HepG2 (cell line): Measurements from ENCODE around the gene PTX4. TPM values are rescaled to one million over a fixed set of nuclear protein-coding genes. Genes with fewer than 3 reads are reported as not detected.

Experiments used
- ATAC-seq: fragments of 200-7000 bp; cut with Tn5 transposase; 3 replicates; pipeline ENCODE4 v1.9.1; 2020; ENCODE audit warnings: mild to moderate bottlenecking, moderate library complexity
- BruUV-seq: library from RNA; stranded (reverse); fragments of 400-500 nt; replicated peaks from 2 replicates; lab custom pipeline; 2021; lab: Mats Ljungman, UMichigan
- CTCF ChIA-PET: fragments of 300-600 bp; formaldehyde crosslinking; extraction: SDS; loops from one replicate; lab custom pipeline; 2021; ENCODE audit warnings: low total read pairs, inconsistent platforms, low intra/inter-chr PET ratio; lab: Yijun Ruan, JAX
- POLR2A ChIA-PET: fragments of 350-600 bp; sonication (Branson Sonifier 250); formaldehyde crosslinking; loops from one replicate; lab custom pipeline; 2020; ENCODE audit warnings: antibody characterized with exemption, inconsistent platforms; lab: Yijun Ruan, JAX
- DNase-seq: peaks from one replicate; pipeline ENCODE4 v3.0.0-alpha.2; 2015; ENCODE audit warnings: low spot score
- FAIRE-seq: peaks from 3 replicates; lab custom pipeline; 2011; peaks lifted over from hg19 to GRCh38; lab: Jason Lieb, UNC
- H2AFZ ChIP-seq: one replicate; pipeline ENCODE4 v1.6.1; 2011; ENCODE audit warnings: low read length, inconsistent platforms
- H3K27ac ChIP-seq: fragments of 300-600 bp; 3 replicates; pipeline ENCODE4 v1.8.0; 2011; ENCODE audit warnings: mixed run types, mild to moderate bottlenecking, mixed read lengths, low read length, inconsistent platforms; ENCODE audit not compliant: insufficient read depth; ENCODE audit errors: extremely low read length
- H3K27me3 ChIP-seq, 2 experiments: fragments of 200-600 bp in 1 of 2; 2 replicates in 1 of 2; 3 replicates in 1 of 2; pipeline versions ENCODE4 v1.6.0 to v1.8.0; 2011; ENCODE audit warnings: low read length in 2 of 2, mild to moderate bottlenecking in 2 of 2, moderate library complexity in 2 of 2, inconsistent platforms in 1 of 2; ENCODE audit not compliant: insufficient read depth in 2 of 2, control insufficient read depth in 1 of 2
- H3K36me3 ChIP-seq, 2 experiments: fragments of 200-600 bp in 1 of 2; replicated peaks in 1 of 2; 2 replicates in 1 of 2; 3 replicates in 1 of 2; pipeline versions ENCODE4 v1.5.1 to v1.8.0; 2011; ENCODE audit warnings: low read length in 2 of 2, inconsistent platforms in 1 of 2; ENCODE audit not compliant: insufficient read depth in 2 of 2, control insufficient read depth in 1 of 2
- H3K4me1 ChIP-seq: 2 replicates; pipeline ENCODE4 v1.5.1; 2012; ENCODE audit warnings: low read length, inconsistent platforms; ENCODE audit not compliant: insufficient read depth
- H3K4me2 ChIP-seq: 2 replicates; pipeline ENCODE4 v1.6.0; 2011; ENCODE audit warnings: low read depth, low read length, inconsistent platforms
- H3K4me3 ChIP-seq, 3 experiments: fragments of 200-600 bp in 1 of 3; sonication (generic), shearing (Covaris generic) in 1 of 3; replicated peaks in 1 of 3; 2 replicates each; pipeline ENCODE4 v1.5.1; 2011 to 2016; ENCODE audit warnings: low read length in 3 of 3, inconsistent platforms in 2 of 3, low read depth in 2 of 3, mild to moderate bottlenecking in 2 of 3, control low read depth in 1 of 3, mixed read lengths in 1 of 3; ENCODE audit not compliant: insufficient read depth in 1 of 3
- H3K79me2 ChIP-seq: one replicate; pipeline ENCODE4 v1.6.1; 2011; ENCODE audit warnings: low read length, inconsistent platforms; ENCODE audit not compliant: insufficient read depth
- H3K9ac ChIP-seq: 2 replicates; pipeline ENCODE4 v1.6.0; 2011; ENCODE audit warnings: mild to moderate bottlenecking, low read depth, low read length, inconsistent platforms; ENCODE audit not compliant: insufficient read depth
- H3K9me3 ChIP-seq: 2 replicates; pipeline ENCODE4 v1.5.1; 2012; ENCODE audit warnings: mild to moderate bottlenecking, low read length
- H4K20me1 ChIP-seq: 2 replicates; pipeline ENCODE4 v1.6.0; 2011; ENCODE audit warnings: inconsistent platforms, mild to moderate bottlenecking, low read length, moderate library complexity; ENCODE audit not compliant: insufficient read depth
- FOXA3 ChIP-seq: IDR thresholded peaks from 2 replicates; pipeline ENCODE4 v1.6.1; 2016; ENCODE audit warnings: missing genetic modification reagents, missing compliant biosample characterization
- FOXP1 ChIP-seq, 2 experiments: fragments of 450-650 bp in 1 of 2; IDR thresholded peaks; 2 replicates each; pipeline ENCODE4 v1.6.1; 2017 to 2018; ENCODE audit warnings: antibody characterized with exemption in 1 of 2
- MAFG ChIP-seq: sonication (generic); formaldehyde crosslinking; IDR thresholded peaks from 2 replicates; pipeline ENCODE4 v1.5.1; 2020; ENCODE audit warnings: mild to moderate bottlenecking, missing genetic modification reagents
- TOPORS ChIP-seq: sonication (generic); formaldehyde crosslinking; IDR thresholded peaks from 2 replicates; pipeline ENCODE4 v1.8.0; 2023; ENCODE audit warnings: mild to moderate bottlenecking, missing genetic modification reagents
- ZBTB33 ChIP-seq: sonication (generic); formaldehyde crosslinking; IDR thresholded peaks from 2 replicates; pipeline ENCODE4 v1.4.0; 2020; ENCODE audit warnings: missing genetic modification reagents
- WGBS: methylation state at CpG from one replicate; pipeline ENCODE4 v1.1.6; 2017; ENCODE audit warnings: low lambda C conversion rate; 5-methylcytosine and 5-hydroxymethylcytosine counted together
- in situ Hi-C: cut with HindIII; loops from 2 replicates; pipeline ENCODE4 v1.10.0; 2017; ENCODE audit warnings: low pct_unique_long_range_greater_than_20kb; ENCODE audit not compliant: extremely low pct_ligation_motif_present
- intact Hi-C: fragments of 100-400 bp; cut with micrococcal nuclease; formaldehyde crosslinking; loops from one replicate; pipeline ENCODE4 v1.10.0; 2022; ENCODE audit not compliant: unreplicated experiment
- polyA plus RNA-seq, 8 experiments: library from polyadenylated mRNA; depleted of rRNA in 3 of 8; stranded (reverse) in 7 of 8; unstranded in 1 of 8; fragments of >200 nt; fragmentation: Illumina TruSeq in 4 of 8; extraction: Trizol in 4 of 8; gene quantifications; 2 replicates each; pipeline versions ENCODE4 v1.2.1 to v1.2.3, GENCODE V29; 2011 to 2016; ENCODE audit warnings: low read depth in 4 of 8, missing spikeins in 1 of 8, mixed read lengths in 1 of 8; ENCODE audit not compliant: insufficient read depth in 1 of 8
- total RNA-seq, 5 experiments: library from RNA; depleted of rRNA; stranded (reverse); fragments of >200 nt; fragmentation: Illumina TruSeq; extraction: Trizol; gene quantifications; 2 replicates each; pipeline ENCODE4 v1.2.3, GENCODE V29; 2016; ENCODE audit warnings: low read depth in 1 of 5
- TF ChIP-seq, protein P1 (sequence below): IDR thresholded peaks from 2 replicates; pipeline ENCODE4 v1.6.1; 2016; ENCODE audit warnings: missing compliant biosample characterization, missing genetic modification reagents, borderline replicate concordance

Gene PTX4
- total and polyA plus RNA-seq, 2 of the 13 experiments (the other 11 are each of a cell fraction or from before 2014, with no cell fraction given) = 0.04 TPM; not detected in 1

DNA sequence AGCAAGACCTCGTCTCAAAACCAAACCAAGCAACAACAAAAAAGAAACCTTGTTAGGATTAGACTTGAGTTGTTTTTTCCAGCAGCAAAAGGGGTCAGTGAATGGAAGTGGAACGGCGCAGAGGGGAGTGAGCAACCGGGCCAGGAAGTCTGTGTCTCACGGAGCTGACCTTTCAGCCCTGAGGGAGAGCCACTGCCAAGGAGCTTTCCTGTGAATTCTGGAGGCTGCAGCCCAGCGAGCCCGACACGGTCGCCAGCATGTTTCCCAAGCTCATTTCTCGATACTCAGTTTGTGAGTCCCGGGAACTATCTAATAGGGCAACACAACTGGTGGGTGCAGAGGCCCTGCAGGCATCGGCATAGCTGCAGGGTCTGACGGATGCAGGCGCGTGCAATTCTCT is 24.0 kb upstream of the PTX4 start:
- no peak overlapping the region for H3K4me2 ChIP-seq
- ChIA-PET POLR2A (no interaction called here), CTCF (no interaction called here)
- no TSS peak for BruUV-seq
- no peak for DNase-seq
- H3K9me3 ChIP-seq = no peaks in the 10 kb centered on the region
- ATAC-seq = no peak
- no peak overlapping the region for H3K27ac ChIP-seq
- no peaks in the 10 kb centered on the region for H3K79me2 ChIP-seq
- peaks cover 0 to 6% of the 10 kb centered on the region in 2 experiments; a peak in 2 of 5 replicates for H3K36me3 ChIP-seq
- intact Hi-C loops = no loop called here
- FAIRE-seq = no peak
- no peak overlapping the region for H2AFZ ChIP-seq
- TF ChIP-seq, protein P1, sequence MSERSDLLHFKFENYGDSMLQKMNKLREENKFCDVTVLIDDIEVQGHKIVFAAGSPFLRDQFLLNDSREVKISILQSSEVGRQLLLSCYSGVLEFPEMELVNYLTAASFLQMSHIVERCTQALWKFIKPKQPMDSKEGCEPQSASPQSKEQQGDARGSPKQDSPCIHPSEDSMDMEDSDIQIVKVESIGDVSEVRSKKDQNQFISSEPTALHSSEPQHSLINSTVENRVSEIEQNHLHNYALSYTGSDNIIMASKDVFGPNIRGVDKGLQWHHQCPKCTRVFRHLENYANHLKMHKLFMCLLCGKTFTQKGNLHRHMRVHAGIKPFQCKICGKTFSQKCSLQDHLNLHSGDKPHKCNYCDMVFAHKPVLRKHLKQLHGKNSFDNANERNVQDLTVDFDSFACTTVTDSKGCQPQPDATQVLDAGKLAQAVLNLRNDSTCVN (CRISPR knock-in tag) = no peak
- H3K4me1 ChIP-seq = no peaks in the 10 kb centered on the region
- no peak overlapping the region for H3K4me3 ChIP-seq
- in situ Hi-C loops = no loop called here
- 95% methylated on average over 14 of the region's 15 CpGs for WGBS
- H3K9ac ChIP-seq = no peak overlapping the region
- no peaks in the 10 kb centered on the region for H3K27me3 ChIP-seq
- no peaks in the 10 kb centered on the region for H4K20me1 ChIP-seq

- DNase-seq (no peak), FAIRE-seq (no peak)
- no TSS peak for BruUV-seq
Measured at GRCh38 chr16:1511662-1512569, 23.2 kb upstream of the PTX4 start.

More at GRCh38 chr16:1511662-1512569, 23.2 kb upstream of the PTX4 start:
- TF ChIP-seq ZBTB33 (CRISPR knock-in tag) (peak; percentile 52; the same call in 1 of the 2 replicates), FOXA3 (CRISPR knock-in tag) (no peak), MAFG (CRISPR knock-in tag) (no peak), TOPORS (CRISPR knock-in tag) (no peak), FOXP1 (IDR thresholded peaks at IDR 0.05) (no peak), FOXP1 (CRISPR knock-in tag; IDR thresholded peaks at IDR 0.05) (no peak)
- ATAC-seq = no peak
- ChIA-PET CTCF (no interaction called here), POLR2A (interaction anchor here (0.6 kb wide), 1 partner anchor 169 kb away, joined by 4 read pairs; no protein-coding TSS in a partner anchor)
- in situ Hi-C loops (no loop called here), intact Hi-C loops (no loop called here)
- Histone ChIP-seq H3K9ac (no peak overlapping the region), H3K27me3 (no peaks in the 10 kb centered on the region), H2AFZ (no peak overlapping the region), H3K27ac (no peak overlapping the region), H3K4me2 (no peak overlapping the region), H3K9me3 (no peaks in the 10 kb centered on the region), H3K79me2 (no peaks in the 10 kb centered on the region), H3K4me1 (no peaks in the 10 kb centered on the region), H3K36me3 (peaks cover 4 to 6% of the 10 kb centered on the region in 2 experiments; a peak in 2 of 5 replicates), H3K4me3 (no peak overlapping the region), H4K20me1 (no peaks in the 10 kb centered on the region)
- 92% methylated on average over 30 of the region's 30 CpGs for WGBS
